HepG2 (cell line): Measurements from ENCODE around the gene TSPAN32. TPM values are rescaled to one million over a fixed set of nuclear protein-coding genes. Genes with fewer than 3 reads are reported as not detected.

Experiments used
- ATAC-seq: fragments of 200-7000 bp; cut with Tn5 transposase; 3 replicates; pipeline ENCODE4 v1.9.1; 2020; ENCODE audit warnings: mild to moderate bottlenecking, moderate library complexity
- BruUV-seq: library from RNA; stranded (reverse); fragments of 400-500 nt; replicated peaks from 2 replicates; lab custom pipeline; 2021; lab: Mats Ljungman, UMichigan
- CTCF ChIA-PET: fragments of 300-600 bp; formaldehyde crosslinking; extraction: SDS; loops from one replicate; lab custom pipeline; 2021; ENCODE audit warnings: low total read pairs, inconsistent platforms, low intra/inter-chr PET ratio; lab: Yijun Ruan, JAX
- POLR2A ChIA-PET: fragments of 350-600 bp; sonication (Branson Sonifier 250); formaldehyde crosslinking; loops from one replicate; lab custom pipeline; 2020; ENCODE audit warnings: antibody characterized with exemption, inconsistent platforms; lab: Yijun Ruan, JAX
- DNase-seq: peaks from one replicate; pipeline ENCODE4 v3.0.0-alpha.2; 2015; ENCODE audit warnings: low spot score
- FAIRE-seq: peaks from 3 replicates; lab custom pipeline; 2011; peaks lifted over from hg19 to GRCh38; lab: Jason Lieb, UNC
- H2AFZ ChIP-seq: one replicate; pipeline ENCODE4 v1.6.1; 2011; ENCODE audit warnings: low read length, inconsistent platforms
- H3K27ac ChIP-seq: fragments of 300-600 bp; 3 replicates; pipeline ENCODE4 v1.8.0; 2011; ENCODE audit warnings: mixed run types, mild to moderate bottlenecking, mixed read lengths, low read length, inconsistent platforms; ENCODE audit not compliant: insufficient read depth; ENCODE audit errors: extremely low read length
- H3K27me3 ChIP-seq, 2 experiments: fragments of 200-600 bp in 1 of 2; 2 replicates in 1 of 2; 3 replicates in 1 of 2; pipeline versions ENCODE4 v1.6.0 to v1.8.0; 2011; ENCODE audit warnings: low read length in 2 of 2, mild to moderate bottlenecking in 2 of 2, moderate library complexity in 2 of 2, inconsistent platforms in 1 of 2; ENCODE audit not compliant: insufficient read depth in 2 of 2, control insufficient read depth in 1 of 2
- H3K36me3 ChIP-seq, 2 experiments: fragments of 200-600 bp in 1 of 2; replicated peaks in 1 of 2; 2 replicates in 1 of 2; 3 replicates in 1 of 2; pipeline versions ENCODE4 v1.5.1 to v1.8.0; 2011; ENCODE audit warnings: low read length in 2 of 2, inconsistent platforms in 1 of 2; ENCODE audit not compliant: insufficient read depth in 2 of 2, control insufficient read depth in 1 of 2
- H3K4me1 ChIP-seq: 2 replicates; pipeline ENCODE4 v1.5.1; 2012; ENCODE audit warnings: low read length, inconsistent platforms; ENCODE audit not compliant: insufficient read depth
- H3K4me2 ChIP-seq: 2 replicates; pipeline ENCODE4 v1.6.0; 2011; ENCODE audit warnings: low read depth, low read length, inconsistent platforms
- H3K4me3 ChIP-seq, 3 experiments: fragments of 200-600 bp in 1 of 3; sonication (generic), shearing (Covaris generic) in 1 of 3; replicated peaks in 1 of 3; 2 replicates each; pipeline ENCODE4 v1.5.1; 2011 to 2016; ENCODE audit warnings: low read length in 3 of 3, inconsistent platforms in 2 of 3, low read depth in 2 of 3, mild to moderate bottlenecking in 2 of 3, control low read depth in 1 of 3, mixed read lengths in 1 of 3; ENCODE audit not compliant: insufficient read depth in 1 of 3
- H3K79me2 ChIP-seq: one replicate; pipeline ENCODE4 v1.6.1; 2011; ENCODE audit warnings: low read length, inconsistent platforms; ENCODE audit not compliant: insufficient read depth
- H3K9ac ChIP-seq: 2 replicates; pipeline ENCODE4 v1.6.0; 2011; ENCODE audit warnings: mild to moderate bottlenecking, low read depth, low read length, inconsistent platforms; ENCODE audit not compliant: insufficient read depth
- H3K9me3 ChIP-seq: 2 replicates; pipeline ENCODE4 v1.5.1; 2012; ENCODE audit warnings: mild to moderate bottlenecking, low read length
- H4K20me1 ChIP-seq: 2 replicates; pipeline ENCODE4 v1.6.0; 2011; ENCODE audit warnings: inconsistent platforms, mild to moderate bottlenecking, low read length, moderate library complexity; ENCODE audit not compliant: insufficient read depth
- CHCHD3 ChIP-seq: sonication (generic); formaldehyde crosslinking; IDR thresholded peaks from 2 replicates; pipeline ENCODE4 v1.8.0; 2022; ENCODE audit warnings: mild to moderate bottlenecking, missing genetic modification reagents, moderate library complexity
- ESRRA ChIP-seq: sonication (generic); formaldehyde crosslinking; IDR thresholded peaks from 2 replicates; pipeline ENCODE4 v1.5.1; 2020; ENCODE audit warnings: mild to moderate bottlenecking, low read depth, missing genetic modification reagents
- NR2C2 ChIP-seq: sonication (generic); formaldehyde crosslinking; IDR thresholded peaks from 2 replicates; pipeline ENCODE4 v1.4.0; 2020; ENCODE audit warnings: missing genetic modification reagents, mild to moderate bottlenecking, moderate library complexity, borderline replicate concordance
- PCBP1 ChIP-seq: fragments of 200-400 bp; formaldehyde crosslinking; IDR thresholded peaks from 2 replicates; pipeline ENCODE4 v1.6.1; 2017; ENCODE audit warnings: mild to moderate bottlenecking, low read depth, low read length, borderline replicate concordance
- PHB2 ChIP-seq: fragments of 450-650 bp; IDR thresholded peaks from 2 replicates; pipeline ENCODE4 v1.6.1; 2018; ENCODE audit not compliant: partially characterized antibody
- ZNF121 ChIP-seq: sonication (generic); formaldehyde crosslinking; IDR thresholded peaks from 2 replicates; pipeline ENCODE4 v1.5.0; 2020; ENCODE audit warnings: mild to moderate bottlenecking, missing genetic modification reagents
- ZNF850 ChIP-seq: sonication (generic); formaldehyde crosslinking; conservative IDR thresholded peaks from 2 replicates; pipeline ENCODE4 v1.9.0; 2021; ENCODE audit warnings: mild to moderate bottlenecking, missing genetic modification reagents
- WGBS: methylation state at CpG from one replicate; pipeline ENCODE4 v1.1.6; 2017; ENCODE audit warnings: low lambda C conversion rate; 5-methylcytosine and 5-hydroxymethylcytosine counted together
- in situ Hi-C: cut with HindIII; loops from 2 replicates; pipeline ENCODE4 v1.10.0; 2017; ENCODE audit warnings: low pct_unique_long_range_greater_than_20kb; ENCODE audit not compliant: extremely low pct_ligation_motif_present
- intact Hi-C: fragments of 100-400 bp; cut with micrococcal nuclease; formaldehyde crosslinking; loops from one replicate; pipeline ENCODE4 v1.10.0; 2022; ENCODE audit not compliant: unreplicated experiment
- polyA plus RNA-seq, 8 experiments: library from polyadenylated mRNA; depleted of rRNA in 3 of 8; stranded (reverse) in 7 of 8; unstranded in 1 of 8; fragments of >200 nt; fragmentation: Illumina TruSeq in 4 of 8; extraction: Trizol in 4 of 8; gene quantifications; 2 replicates each; pipeline versions ENCODE4 v1.2.1 to v1.2.3, GENCODE V29; 2011 to 2016; ENCODE audit warnings: low read depth in 4 of 8, missing spikeins in 1 of 8, mixed read lengths in 1 of 8; ENCODE audit not compliant: insufficient read depth in 1 of 8
- total RNA-seq, 5 experiments: library from RNA; depleted of rRNA; stranded (reverse); fragments of >200 nt; fragmentation: Illumina TruSeq; extraction: Trizol; gene quantifications; 2 replicates each; pipeline ENCODE4 v1.2.3, GENCODE V29; 2016; ENCODE audit warnings: low read depth in 1 of 5
- TF ChIP-seq, protein P1 (sequence below): sonication (generic); formaldehyde crosslinking; IDR thresholded peaks from 2 replicates; pipeline ENCODE4 v1.4.0; 2020; ENCODE audit warnings: missing genetic modification reagents
- TF ChIP-seq, protein P2 (sequence below): sonication (generic); formaldehyde crosslinking; IDR thresholded peaks from 2 replicates; pipeline ENCODE4 v1.4.0; 2020; ENCODE audit warnings: mild to moderate bottlenecking, missing genetic modification reagents
- TF ChIP-seq, protein P3 (sequence below): conservative IDR thresholded peaks from 2 replicates; pipeline ENCODE4 v1.6.1; 2018; ENCODE audit warnings: missing genetic modification reagents
- TF ChIP-seq, protein P4 (sequence below): sonication (generic); formaldehyde crosslinking; IDR thresholded peaks from 2 replicates; pipeline ENCODE4 v1.8.0; 2022; ENCODE audit warnings: mild to moderate bottlenecking, missing genetic modification reagents, moderate library complexity

The TSPAN32 gene
- total and polyA plus RNA-seq, 2 of the 13 experiments (the other 11 are each of a cell fraction or from before 2014, with no cell fraction given), result 0.09 to 0.70 TPM

DNA sequence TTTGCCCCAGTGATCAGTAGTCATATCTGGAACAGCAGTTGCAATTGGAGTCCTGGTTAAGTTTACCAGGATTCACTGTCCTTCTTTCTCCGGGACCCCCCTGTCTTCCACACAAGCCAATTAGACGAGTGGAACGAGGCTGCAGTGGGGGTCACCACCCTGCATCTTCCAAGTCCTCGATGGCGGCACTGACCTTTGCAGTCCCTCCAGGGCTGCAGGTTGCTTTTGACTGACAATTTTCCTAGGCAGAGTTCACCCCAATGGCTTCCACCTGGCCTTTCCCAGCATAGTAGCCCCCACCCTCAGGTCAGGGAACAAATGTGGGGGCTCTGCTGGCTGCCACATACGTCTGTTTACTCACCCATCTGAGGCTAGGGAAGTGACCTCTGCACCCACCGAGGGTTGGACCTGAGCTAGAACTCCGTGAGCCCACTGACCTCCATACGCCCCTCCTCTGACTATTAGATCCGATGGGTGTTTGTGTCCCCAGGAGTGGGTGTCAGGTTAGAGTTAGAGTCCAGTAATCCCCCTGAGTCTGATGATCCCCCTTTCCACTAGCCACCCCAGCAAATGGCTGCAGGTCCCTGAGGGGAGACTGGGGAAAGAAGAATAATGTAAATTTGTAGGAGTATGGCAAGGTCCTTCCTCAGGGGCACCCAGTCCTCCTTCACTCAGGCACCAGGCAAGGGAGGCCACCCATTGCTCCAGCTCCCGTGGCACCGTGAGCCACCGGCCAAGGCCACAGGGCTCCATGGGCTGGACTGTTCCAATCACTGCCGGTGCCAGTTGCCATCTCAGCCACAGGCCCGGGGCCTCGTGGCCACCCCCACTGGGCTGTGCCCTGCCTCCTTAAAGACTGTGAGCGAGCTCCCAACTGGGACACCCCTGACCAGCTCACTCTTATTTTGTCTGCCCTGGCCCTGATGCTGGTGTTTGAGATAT lies 5.6 kb upstream of the TSPAN32 start (continued):
- TF ChIP-seq, protein P1, sequence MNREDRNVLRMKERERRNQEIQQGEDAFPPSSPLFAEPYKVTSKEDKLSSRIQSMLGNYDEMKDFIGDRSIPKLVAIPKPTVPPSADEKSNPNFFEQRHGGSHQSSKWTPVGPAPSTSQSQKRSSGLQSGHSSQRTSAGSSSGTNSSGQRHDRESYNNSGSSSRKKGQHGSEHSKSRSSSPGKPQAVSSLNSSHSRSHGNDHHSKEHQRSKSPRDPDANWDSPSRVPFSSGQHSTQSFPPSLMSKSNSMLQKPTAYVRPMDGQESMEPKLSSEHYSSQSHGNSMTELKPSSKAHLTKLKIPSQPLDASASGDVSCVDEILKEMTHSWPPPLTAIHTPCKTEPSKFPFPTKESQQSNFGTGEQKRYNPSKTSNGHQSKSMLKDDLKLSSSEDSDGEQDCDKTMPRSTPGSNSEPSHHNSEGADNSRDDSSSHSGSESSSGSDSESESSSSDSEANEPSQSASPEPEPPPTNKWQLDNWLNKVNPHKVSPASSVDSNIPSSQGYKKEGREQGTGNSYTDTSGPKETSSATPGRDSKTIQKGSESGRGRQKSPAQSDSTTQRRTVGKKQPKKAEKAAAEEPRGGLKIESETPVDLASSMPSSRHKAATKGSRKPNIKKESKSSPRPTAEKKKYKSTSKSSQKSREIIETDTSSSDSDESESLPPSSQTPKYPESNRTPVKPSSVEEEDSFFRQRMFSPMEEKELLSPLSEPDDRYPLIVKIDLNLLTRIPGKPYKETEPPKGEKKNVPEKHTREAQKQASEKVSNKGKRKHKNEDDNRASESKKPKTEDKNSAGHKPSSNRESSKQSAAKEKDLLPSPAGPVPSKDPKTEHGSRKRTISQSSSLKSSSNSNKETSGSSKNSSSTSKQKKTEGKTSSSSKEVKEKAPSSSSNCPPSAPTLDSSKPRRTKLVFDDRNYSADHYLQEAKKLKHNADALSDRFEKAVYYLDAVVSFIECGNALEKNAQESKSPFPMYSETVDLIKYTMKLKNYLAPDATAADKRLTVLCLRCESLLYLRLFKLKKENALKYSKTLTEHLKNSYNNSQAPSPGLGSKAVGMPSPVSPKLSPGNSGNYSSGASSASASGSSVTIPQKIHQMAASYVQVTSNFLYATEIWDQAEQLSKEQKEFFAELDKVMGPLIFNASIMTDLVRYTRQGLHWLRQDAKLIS (CRISPR knock-in tag), result no peak

DNA sequence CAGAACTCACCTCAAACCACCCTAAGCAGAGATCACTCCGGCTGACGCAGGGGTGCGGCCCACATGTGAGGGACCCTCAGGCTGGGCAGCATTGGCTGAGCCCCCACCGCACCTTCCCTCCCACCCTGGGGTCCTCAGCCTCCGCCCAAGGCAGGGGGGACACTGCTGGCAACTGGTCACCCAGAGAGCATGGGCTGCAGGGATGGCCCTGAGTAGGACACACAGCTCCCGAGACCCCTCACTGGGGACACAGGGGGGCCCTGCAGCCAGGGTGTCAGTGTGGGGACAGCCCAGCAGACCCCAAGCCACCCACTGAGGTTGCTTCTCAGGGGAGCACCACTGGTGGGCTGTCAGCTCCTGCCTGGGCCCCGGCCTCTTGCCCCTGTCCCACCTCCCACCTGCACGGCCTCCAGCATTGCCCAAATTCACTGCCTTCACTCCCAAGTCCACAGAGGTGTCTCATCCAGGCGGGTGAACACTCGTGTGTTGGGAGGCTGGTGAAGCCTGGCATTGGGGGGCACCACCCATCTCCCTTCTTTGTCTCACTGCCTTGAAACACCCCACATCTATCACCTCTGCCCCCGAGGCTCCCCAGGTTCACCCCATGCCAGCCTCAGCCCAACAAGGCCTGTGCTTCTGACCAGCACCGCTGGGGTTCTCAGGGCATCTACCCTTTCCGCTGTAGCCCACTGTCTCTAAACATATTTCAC lies 4.7 kb upstream of the TSPAN32 start:
- H3K79me2 ChIP-seq, result no peaks in the 10 kb centered on the region
- BruUV-seq, result no TSS peak
- H3K4me3 ChIP-seq, result no peak overlapping the region
- in situ Hi-C loops (loop anchor here (5.0 kb wide), 1 partner anchor 100 kb away; no protein-coding TSS in a partner anchor), intact Hi-C loops (no loop called here)
- peaks cover 2 to 17% of the 10 kb centered on the region in 2 experiments; a peak in 2 of 5 replicates for H3K27me3 ChIP-seq
- POLR2A ChIA-PET, result no interaction called here
- no peak for ATAC-seq
- H2AFZ ChIP-seq, result no peak overlapping the region
- peaks cover 13% of the 10 kb centered on the region for H3K4me1 ChIP-seq
- 30% methylated on average over 8 of the region's 13 CpGs for WGBS
- H3K9ac ChIP-seq, result no peak overlapping the region
- no peaks in the 10 kb centered on the region for H3K9me3 ChIP-seq
- no peak overlapping the region for H3K27ac ChIP-seq
- H3K4me2 ChIP-seq, result no peak overlapping the region
- CTCF ChIA-PET, result interaction anchor here (2.7 kb wide), 1 partner anchor 102 kb away, joined by 8 read pairs; no protein-coding TSS in a partner anchor
- no peaks in the 10 kb centered on the region for H3K36me3 ChIP-seq
- no peak for FAIRE-seq
- no peak for DNase-seq
- H4K20me1 ChIP-seq, result no peaks in the 10 kb centered on the region
- TF ChIP-seq, protein P2, sequence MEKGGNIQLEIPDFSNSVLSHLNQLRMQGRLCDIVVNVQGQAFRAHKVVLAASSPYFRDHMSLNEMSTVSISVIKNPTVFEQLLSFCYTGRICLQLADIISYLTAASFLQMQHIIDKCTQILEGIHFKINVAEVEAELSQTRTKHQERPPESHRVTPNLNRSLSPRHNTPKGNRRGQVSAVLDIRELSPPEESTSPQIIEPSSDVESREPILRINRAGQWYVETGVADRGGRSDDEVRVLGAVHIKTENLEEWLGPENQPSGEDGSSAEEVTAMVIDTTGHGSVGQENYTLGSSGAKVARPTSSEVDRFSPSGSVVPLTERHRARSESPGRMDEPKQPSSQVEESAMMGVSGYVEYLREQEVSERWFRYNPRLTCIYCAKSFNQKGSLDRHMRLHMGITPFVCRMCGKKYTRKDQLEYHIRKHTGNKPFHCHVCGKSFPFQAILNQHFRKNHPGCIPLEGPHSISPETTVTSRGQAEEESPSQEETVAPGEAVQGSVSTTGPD (CRISPR knock-in tag), result no peak
- TF ChIP-seq PHB2 (no peak), PCBP1 (no peak), ZNF850 (CRISPR knock-in tag) (no peak), ZNF121 (CRISPR knock-in tag) (no peak), ESRRA (CRISPR knock-in tag) (no peak), CHCHD3 (CRISPR knock-in tag) (no peak), NR2C2 (CRISPR knock-in tag) (no peak)
- TF ChIP-seq, protein P3, sequence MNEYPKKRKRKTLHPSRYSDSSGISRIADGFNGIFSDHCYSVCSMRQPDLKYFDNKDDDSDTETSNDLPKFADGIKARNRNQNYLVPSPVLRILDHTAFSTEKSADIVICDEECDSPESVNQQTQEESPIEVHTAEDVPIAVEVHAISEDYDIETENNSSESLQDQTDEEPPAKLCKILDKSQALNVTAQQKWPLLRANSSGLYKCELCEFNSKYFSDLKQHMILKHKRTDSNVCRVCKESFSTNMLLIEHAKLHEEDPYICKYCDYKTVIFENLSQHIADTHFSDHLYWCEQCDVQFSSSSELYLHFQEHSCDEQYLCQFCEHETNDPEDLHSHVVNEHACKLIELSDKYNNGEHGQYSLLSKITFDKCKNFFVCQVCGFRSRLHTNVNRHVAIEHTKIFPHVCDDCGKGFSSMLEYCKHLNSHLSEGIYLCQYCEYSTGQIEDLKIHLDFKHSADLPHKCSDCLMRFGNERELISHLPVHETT (CRISPR knock-in tag), result no peak
- TF ChIP-seq, protein P4, sequence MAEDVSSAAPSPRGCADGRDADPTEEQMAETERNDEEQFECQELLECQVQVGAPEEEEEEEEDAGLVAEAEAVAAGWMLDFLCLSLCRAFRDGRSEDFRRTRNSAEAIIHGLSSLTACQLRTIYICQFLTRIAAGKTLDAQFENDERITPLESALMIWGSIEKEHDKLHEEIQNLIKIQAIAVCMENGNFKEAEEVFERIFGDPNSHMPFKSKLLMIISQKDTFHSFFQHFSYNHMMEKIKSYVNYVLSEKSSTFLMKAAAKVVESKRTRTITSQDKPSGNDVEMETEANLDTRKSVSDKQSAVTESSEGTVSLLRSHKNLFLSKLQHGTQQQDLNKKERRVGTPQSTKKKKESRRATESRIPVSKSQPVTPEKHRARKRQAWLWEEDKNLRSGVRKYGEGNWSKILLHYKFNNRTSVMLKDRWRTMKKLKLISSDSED (CRISPR knock-in tag), result no peak
